ENCODE measurements around the gene MBOAT2.
A peak's percentile ranks its signal among the peaks of the same experiment; 100 is the strongest.

Gene MBOAT2

DNA sequence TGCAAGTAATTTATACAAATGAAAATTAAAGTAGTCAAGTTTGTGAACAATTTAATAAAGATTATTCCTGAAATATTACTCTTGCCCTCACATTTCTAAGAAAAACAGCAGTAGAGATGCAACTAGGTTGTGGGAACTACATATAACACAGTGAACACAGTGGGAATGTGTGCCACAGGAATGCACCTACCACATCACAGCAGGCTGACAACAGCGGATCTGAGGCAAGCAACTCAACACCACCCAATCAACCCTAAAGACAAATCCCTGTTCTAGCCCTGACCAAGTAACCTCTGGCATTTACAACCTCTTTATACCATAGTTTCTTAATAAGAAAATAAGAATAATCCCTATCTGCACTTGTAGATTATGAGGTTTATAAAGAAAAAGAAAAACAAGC is 23.4 kb downstream of the MBOAT2 start:
- no peak overlapping the region for H3K4me2 ChIP-seq (ENCODE audit: low read length, poor library complexity, severe bottlenecking)
- no peaks in the 10 kb centered on the region for H3K36me3 ChIP-seq (ENCODE audit: control insufficient read depth in 1 of 2, insufficient read depth in 2 of 2, low read depth in 1 of 2, low read length in 2 of 2)
- H2BK12ac ChIP-seq (ENCODE audit: low read length in 2 of 2) = no peak overlapping the region
- no peak overlapping the region for H4K8ac ChIP-seq (ENCODE audit: low read length)
- H3K79me1 ChIP-seq (replicated peaks; ENCODE audit: low read length, poor library complexity, severe bottlenecking) = peaks cover 33% of the 10 kb centered on the region
- H2AFZ ChIP-seq (ENCODE audit: low read depth, low read length) = no peak overlapping the region
- no peak overlapping the region for H3K9ac ChIP-seq (ENCODE audit: low read length)
- H4K91ac ChIP-seq (ENCODE audit: low read length) = no peak overlapping the region
- H3K23ac ChIP-seq (ENCODE audit: low read length in 2 of 2) = no peak overlapping the region
- no peak overlapping the region for H3K14ac ChIP-seq (ENCODE audit: low read length in 2 of 2)
- no peak overlapping the region for H3K4ac ChIP-seq (ENCODE audit: low read depth in 1 of 2, low read length in 2 of 2)
- H3K4me1 ChIP-seq (ENCODE audit: control insufficient read depth, insufficient read depth, low read depth, low read length) = peaks cover 3% of the 10 kb centered on the region
- H3K9me3 ChIP-seq (ENCODE audit: control insufficient read depth, low read length) = no peaks in the 10 kb centered on the region
- no peak overlapping the region for H3K18ac ChIP-seq (ENCODE audit: low read depth in 1 of 2, low read length in 2 of 2)
- 100% methylated on average over 1 of the region's 1 CpG for WGBS
- no peak overlapping the region for H2BK15ac ChIP-seq (ENCODE audit: low read depth, poor library complexity, severe bottlenecking)
- H3K4me3 ChIP-seq (ENCODE audit: insufficient read depth in 1 of 2, low read depth in 1 of 2, low read length in 2 of 2) = no peak overlapping the region
- H2BK5ac ChIP-seq (ENCODE audit: low read depth, low read length, poor library complexity, severe bottlenecking) = no peak overlapping the region
- H2AK5ac ChIP-seq (ENCODE audit: low read length, severe bottlenecking) = no peak overlapping the region
- H2BK120ac ChIP-seq (ENCODE audit: low read depth, low read length) = no peak overlapping the region
- H3K27me3 ChIP-seq (ENCODE audit: control insufficient read depth in 1 of 2, insufficient read depth in 1 of 2, low read length in 2 of 2) = no peaks in the 10 kb centered on the region
- DNase-seq = no peak
- no peak overlapping the region for H3K27ac ChIP-seq (ENCODE audit: low read length, poor library complexity, severe bottlenecking)

DNA sequence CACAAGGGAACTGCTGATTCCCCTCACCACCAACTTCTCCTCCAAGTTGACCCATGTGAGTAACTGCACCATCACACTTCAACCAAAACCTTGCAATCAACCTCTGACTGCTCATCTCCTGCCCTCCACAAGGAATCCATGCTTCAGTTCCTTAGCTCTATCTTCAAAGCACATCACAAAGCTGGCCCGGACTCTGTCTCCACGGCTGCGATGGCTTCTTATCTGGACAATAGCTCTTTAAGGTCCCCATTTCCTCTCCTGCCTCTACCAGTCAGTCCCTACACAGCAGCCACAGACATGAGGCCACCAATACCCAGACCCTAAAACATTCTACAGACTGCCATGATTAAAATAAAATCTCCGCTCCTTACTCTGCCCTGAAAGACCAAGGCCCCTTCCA is 25.7 kb downstream of the MBOAT2 start:
- H3K4me1 ChIP-seq (ENCODE audit: control insufficient read depth, insufficient read depth, low read depth, low read length) = peaks cover 3% of the 10 kb centered on the region
- no peak overlapping the region for H3K27ac ChIP-seq (ENCODE audit: low read length, poor library complexity, severe bottlenecking)
- H2AK5ac ChIP-seq (ENCODE audit: low read length, severe bottlenecking) = no peak overlapping the region
- no peak overlapping the region for H4K8ac ChIP-seq (ENCODE audit: low read length)
- H3K14ac ChIP-seq (ENCODE audit: low read length in 2 of 2) = no peak overlapping the region
- H2BK12ac ChIP-seq (ENCODE audit: low read length in 2 of 2) = no peak overlapping the region
- no peaks in the 10 kb centered on the region for H3K9me3 ChIP-seq (ENCODE audit: control insufficient read depth, low read length)
- peaks cover 39% of the 10 kb centered on the region for H3K79me1 ChIP-seq (replicated peaks; ENCODE audit: low read length, poor library complexity, severe bottlenecking)
- no peak overlapping the region for H3K18ac ChIP-seq (ENCODE audit: low read depth in 1 of 2, low read length in 2 of 2)
- H3K36me3 ChIP-seq (ENCODE audit: control insufficient read depth in 1 of 2, insufficient read depth in 2 of 2, low read depth in 1 of 2, low read length in 2 of 2) = no peaks in the 10 kb centered on the region
- WGBS = 87% methylated on average over 4 of the region's 4 CpGs
- H3K4me3 ChIP-seq (ENCODE audit: insufficient read depth in 1 of 2, low read depth in 1 of 2, low read length in 2 of 2) = no peak overlapping the region
- H2BK15ac ChIP-seq (ENCODE audit: low read depth, poor library complexity, severe bottlenecking) = no peak overlapping the region
- DNase-seq = no peak
- H2BK5ac ChIP-seq (ENCODE audit: low read depth, low read length, poor library complexity, severe bottlenecking) = no peak overlapping the region
- H2BK120ac ChIP-seq (ENCODE audit: low read depth, low read length) = no peak overlapping the region
- H3K9ac ChIP-seq (ENCODE audit: low read length) = no peak overlapping the region
- H3K23ac ChIP-seq (ENCODE audit: low read length in 2 of 2) = no peak overlapping the region
- H4K91ac ChIP-seq (ENCODE audit: low read length) = no peak overlapping the region
- no peak overlapping the region for H3K4ac ChIP-seq (ENCODE audit: low read depth in 1 of 2, low read length in 2 of 2)
- H3K27me3 ChIP-seq (ENCODE audit: control insufficient read depth in 1 of 2, insufficient read depth in 1 of 2, low read length in 2 of 2) = no peaks in the 10 kb centered on the region
- no peak overlapping the region for H2AFZ ChIP-seq (ENCODE audit: low read depth, low read length)
- no peak overlapping the region for H3K4me2 ChIP-seq (ENCODE audit: low read length, poor library complexity, severe bottlenecking)

DNA sequence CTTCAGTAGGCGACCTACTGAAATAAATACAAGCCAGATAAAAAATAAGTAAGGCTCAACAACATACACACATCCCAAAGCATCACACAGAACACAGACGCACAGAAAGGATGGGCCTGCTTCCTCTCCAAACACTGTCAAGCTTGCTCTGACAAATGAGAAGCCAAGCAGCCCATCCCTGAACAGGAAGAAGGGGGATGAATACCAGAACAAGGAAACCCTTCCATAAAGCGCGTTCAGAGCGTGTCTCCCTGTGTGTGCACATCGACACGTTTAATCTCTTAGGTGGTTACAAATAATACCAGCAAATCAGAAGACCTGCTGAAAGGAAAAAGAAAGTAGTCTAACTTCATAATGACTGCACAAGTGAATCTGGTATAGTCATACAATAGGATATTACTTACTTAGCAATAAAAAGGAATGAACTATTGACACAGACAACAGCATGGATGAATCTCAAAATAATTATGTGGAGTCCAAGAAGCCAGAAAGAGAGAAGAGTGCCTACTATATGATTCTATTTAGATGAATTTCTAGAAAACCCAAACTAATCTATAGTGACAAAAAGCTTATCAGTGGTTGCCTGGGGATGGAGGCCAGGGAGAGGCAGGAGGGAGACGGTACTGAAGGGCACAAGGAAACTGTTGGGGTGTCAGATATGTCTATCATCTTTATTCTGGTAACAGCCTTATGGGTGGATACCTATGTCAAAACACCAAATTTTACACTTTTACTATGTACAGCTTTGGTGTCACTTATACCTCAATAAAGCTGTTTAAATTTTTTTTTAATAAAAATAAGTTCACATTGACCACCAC is 26.8 kb downstream of the MBOAT2 start:
- H2BK5ac ChIP-seq (ENCODE audit: low read depth, low read length, poor library complexity, severe bottlenecking) = no peak overlapping the region
- H3K27ac ChIP-seq (ENCODE audit: low read length, poor library complexity, severe bottlenecking) = no peak overlapping the region
- no peaks in the 10 kb centered on the region for H3K9me3 ChIP-seq (ENCODE audit: control insufficient read depth, low read length)
- H3K27me3 ChIP-seq (ENCODE audit: control insufficient read depth in 1 of 2, insufficient read depth in 1 of 2, low read length in 2 of 2) = no peaks in the 10 kb centered on the region
- H4K8ac ChIP-seq (ENCODE audit: low read length) = no peak overlapping the region
- H3K4me3 ChIP-seq (ENCODE audit: insufficient read depth in 1 of 2, low read depth in 1 of 2, low read length in 2 of 2) = no peak overlapping the region
- WGBS = 33% methylated on average over 8 of the region's 8 CpGs
- H3K9ac ChIP-seq (ENCODE audit: low read length) = no peak overlapping the region
- H2BK15ac ChIP-seq (ENCODE audit: low read depth, poor library complexity, severe bottlenecking) = no peak overlapping the region
- peak overlapping the region in 1 of 2 experiments; percentile 18 for H3K18ac ChIP-seq (ENCODE audit: low read depth in 1 of 2, low read length in 2 of 2)
- DNase-seq = peak; percentile 47
- no peak overlapping the region for H2AK5ac ChIP-seq (ENCODE audit: low read length, severe bottlenecking)
- H3K14ac ChIP-seq (ENCODE audit: low read length in 2 of 2) = no peak overlapping the region
- H2BK120ac ChIP-seq (ENCODE audit: low read depth, low read length) = no peak overlapping the region
- H3K4me1 ChIP-seq (ENCODE audit: control insufficient read depth, insufficient read depth, low read depth, low read length) = peaks cover 3% of the 10 kb centered on the region
- H3K4ac ChIP-seq (ENCODE audit: low read depth in 1 of 2, low read length in 2 of 2) = no peak overlapping the region
- no peak overlapping the region for H4K91ac ChIP-seq (ENCODE audit: low read length)
- H3K23ac ChIP-seq (ENCODE audit: low read length in 2 of 2) = no peak overlapping the region
- H3K36me3 ChIP-seq (ENCODE audit: control insufficient read depth in 1 of 2, insufficient read depth in 2 of 2, low read depth in 1 of 2, low read length in 2 of 2) = no peaks in the 10 kb centered on the region
- H2AFZ ChIP-seq (ENCODE audit: low read depth, low read length) = no peak overlapping the region
- peaks cover 34% of the 10 kb centered on the region for H3K79me1 ChIP-seq (replicated peaks; ENCODE audit: low read length, poor library complexity, severe bottlenecking)
- H2BK12ac ChIP-seq (ENCODE audit: low read length in 2 of 2) = no peak overlapping the region
- no peak overlapping the region for H3K4me2 ChIP-seq (ENCODE audit: low read length, poor library complexity, severe bottlenecking)

DNA sequence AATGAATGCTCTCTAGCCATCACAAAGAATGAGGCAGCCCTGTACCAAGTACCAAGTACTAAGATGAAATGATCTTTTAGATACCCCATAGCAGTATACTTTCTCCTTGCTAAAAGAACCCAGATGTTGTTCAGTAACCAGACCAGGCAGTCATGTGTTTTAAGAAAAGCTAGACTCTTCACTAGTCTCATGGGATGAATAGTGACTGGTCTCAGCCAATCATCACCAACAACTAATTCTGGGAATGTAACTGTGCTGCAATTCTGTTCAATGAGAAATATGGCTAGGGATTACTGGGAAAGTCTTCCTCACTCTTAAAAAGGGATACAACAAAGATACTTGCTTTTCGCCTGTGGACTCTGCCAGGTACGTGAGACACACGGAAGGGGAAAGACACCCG is 29.5 kb downstream of the MBOAT2 start:
- peaks cover 25% of the 10 kb centered on the region for H3K79me1 ChIP-seq (replicated peaks; ENCODE audit: low read length, poor library complexity, severe bottlenecking)
- no peak overlapping the region for H4K8ac ChIP-seq (ENCODE audit: low read length)
- no peak overlapping the region for H3K4me3 ChIP-seq (ENCODE audit: insufficient read depth in 1 of 2, low read depth in 1 of 2, low read length in 2 of 2)
- H2BK15ac ChIP-seq (ENCODE audit: low read depth, poor library complexity, severe bottlenecking) = no peak overlapping the region
- no peak overlapping the region for H3K27ac ChIP-seq (ENCODE audit: low read length, poor library complexity, severe bottlenecking)
- DNase-seq = no peak
- WGBS = 98% methylated on average over 4 of the region's 4 CpGs
- H2AK5ac ChIP-seq (ENCODE audit: low read length, severe bottlenecking) = no peak overlapping the region
- H3K27me3 ChIP-seq (ENCODE audit: control insufficient read depth in 1 of 2, insufficient read depth in 1 of 2, low read length in 2 of 2) = no peaks in the 10 kb centered on the region
- H3K18ac ChIP-seq (ENCODE audit: low read depth in 1 of 2, low read length in 2 of 2) = no peak overlapping the region
- H4K91ac ChIP-seq (ENCODE audit: low read length) = no peak overlapping the region
- no peaks in the 10 kb centered on the region for H3K4me1 ChIP-seq (ENCODE audit: control insufficient read depth, insufficient read depth, low read depth, low read length)
- no peak overlapping the region for H2BK12ac ChIP-seq (ENCODE audit: low read length in 2 of 2)
- no peak overlapping the region for H2BK5ac ChIP-seq (ENCODE audit: low read depth, low read length, poor library complexity, severe bottlenecking)
- H3K4me2 ChIP-seq (ENCODE audit: low read length, poor library complexity, severe bottlenecking) = no peak overlapping the region
- no peak overlapping the region for H2AFZ ChIP-seq (ENCODE audit: low read depth, low read length)
- no peak overlapping the region for H2BK120ac ChIP-seq (ENCODE audit: low read depth, low read length)
- no peaks in the 10 kb centered on the region for H3K36me3 ChIP-seq (ENCODE audit: control insufficient read depth in 1 of 2, insufficient read depth in 2 of 2, low read depth in 1 of 2, low read length in 2 of 2)
- H3K9ac ChIP-seq (ENCODE audit: low read length) = peak overlapping the region; percentile 17
- no peak overlapping the region for H3K23ac ChIP-seq (ENCODE audit: low read length in 2 of 2)
- no peak overlapping the region for H3K14ac ChIP-seq (ENCODE audit: low read length in 2 of 2)
- no peaks in the 10 kb centered on the region for H3K9me3 ChIP-seq (ENCODE audit: control insufficient read depth, low read length)
- H3K4ac ChIP-seq (ENCODE audit: low read depth in 1 of 2, low read length in 2 of 2) = no peak overlapping the region
